Pancreas (tissue), 10 donors: ENCODE data around the gene RASA3. TPM values are rescaled to one million over a fixed set of nuclear protein-coding genes. Genes with fewer than 3 reads are reported as not detected.
A peak's percentile ranks its signal among the peaks of the same experiment; 100 is the strongest.
"Not testable (repeated sequence)": the region's sequence is repeated elsewhere in the genome, so short reads cannot be mapped to it uniquely, and the experiment has no call there.

Experiments used
- ATAC-seq, 4 donors: fragments of 200-7000 bp; cut with Tn5 transposase; one replicate each; pipeline versions ENCODE4 v1.8.0 to v1.9.1; 2020; ENCODE audit warnings: mild to moderate bottlenecking in 4 of 4, moderate library complexity in 4 of 4
- DNase-seq, 6 donors: peaks; one replicate each; pipeline ENCODE4 v3.0.0-alpha.2; 2020
- FAIRE-seq: peaks from 2 replicates; lab custom pipeline; 2012; peaks lifted over from hg19 to GRCh38; lab: Jason Lieb, UNC
- H3K27ac ChIP-seq, 4 donors: fragments of 200-600 bp; sonication (generic); 1 replicate in 3 of 4; 2 replicates in 1 of 4; pipeline versions ENCODE4 v1.5.0 to v1.8.0; 2020
- H3K27me3 ChIP-seq, 4 donors: fragments of 200-600 bp; one replicate each; pipeline ENCODE4 v1.8.0; 2021
- H3K36me3 ChIP-seq, 3 donors: fragments of 200-600 bp; sonication (generic) in 1 of 3; one replicate each; pipeline versions ENCODE4 v1.5.0 to v1.8.0; 2020 to 2021
- H3K4me1 ChIP-seq, 3 donors: fragments of 200-600 bp; one replicate each; pipeline ENCODE4 v1.8.0; 2021
- H3K4me3 ChIP-seq, 4 donors: fragments of 200-600 bp; sonication (generic) in 2 of 4; one replicate each; pipeline versions ENCODE4 v1.5.0 to v1.8.0; 2020 to 2021
- H3K9me3 ChIP-seq, 4 donors: fragments of 200-600 bp; one replicate each; pipeline ENCODE4 v1.8.0; 2021
- CTCF ChIP-seq, 4 donors: fragments of 200-600 bp; sonication (generic) in 3 of 4; IDR thresholded peaks; one replicate each; pipeline versions ENCODE4 v1.5.0 to v1.8.0; 2021; ENCODE audit warnings: antibody characterized with exemption in 4 of 4
- WGBS, 2 donors: extraction: QIAGEN DNeasy Blood & Tissue Kit; methylation state at CpG; one replicate each; pipeline ENCODE4 v1.1.7; 2013; 5-methylcytosine and 5-hydroxymethylcytosine counted together
- intact Hi-C, 3 donors: fragments of 100-400 bp; cut with DNase I; formaldehyde crosslinking; loops; one replicate each; pipeline versions ENCODE4 v1.11.1 to v1.14.2; 2022
- polyA plus RNA-seq, 2 donors: library from polyadenylated mRNA; stranded (reverse); fragments of 200-250 nt; gene quantifications; one replicate each; pipeline ENCODE4 v1.2.3, GENCODE V29; 2013
- total RNA-seq, 6 donors: library from RNA; stranded (reverse); fragmentation: NEBNext Ultra II Directional in 4 of 6; extraction: Animal tissue kit (Norgen Biotek cat#: 25700) in 4 of 6; gene quantifications; one replicate each; pipeline versions ENCODE4 v1.2.1 to v1.2.4, GENCODE V29; 2021 to 2023
- donor health status: healthy with polysubstance abuse.
- donor health status: DM: no; HTN: no; CAD: no; lungs with moderate emphysema.
- donor health status: DM: no; HTN: no; CAD: no.
- donor health status: control.
- donor health status: control.
- donor health status: Bipolar disorder and iron deficiency.
- donor health status: DM: yes; HTN: yes; CAD: no.
- donor health status: DM: no; HTN: no; CAD: no.
- donor health status: DM: no; HTN: no; CAD: no.
- donor health status: DM: yes; HTN: yes; CAD: no.

The RASA3 gene
- total and polyA plus RNA-seq, 8 donors: 5.7 to 11.2 (median 9.1) TPM

- TF ChIP-seq CTCF (IDR thresholded peaks at IDR 0.05): no peak
- ATAC-seq (no peak), FAIRE-seq (no peak), DNase-seq (peak in 1 of 6 donors; percentile 19)
- H3K36me3 ChIP-seq: no peaks in the 10 kb centered on the region
- WGBS, 2 donors: 48 to 50% methylated on average over 12 of the region's 12 CpGs
- H3K9me3 ChIP-seq: no peaks in the 10 kb centered on the region
- H3K27me3 ChIP-seq: no peaks in the 10 kb centered on the region
- H3K4me3 ChIP-seq: no peak overlapping the region
- H3K4me1 ChIP-seq: peaks cover 0 to 5% (median under 1%) of the 10 kb centered on the region in 3 donors
- no peak overlapping the region for H3K27ac ChIP-seq
- intact Hi-C loops: no loop called here
Observed at GRCh38 chr13:114134944-114135610, 2.7 kb upstream of the RASA3 start.

- DNase-seq (peak in 1 of 6 donors; percentile 39), FAIRE-seq (no peak), ATAC-seq (no peak)
- no peak for TF ChIP-seq CTCF (IDR thresholded peaks at IDR 0.05)
- 54 to 63% methylated on average over 21 of the region's 21 CpGs for WGBS, 2 donors
- Histone ChIP-seq H3K27me3 (no peaks in the 10 kb centered on the region), H3K9me3 (no peaks in the 10 kb centered on the region), H3K27ac (no peak overlapping the region), H3K4me3 (no peak overlapping the region), H3K4me1 (peaks cover 0 to 11% (median 3%) of the 10 kb centered on the region in 3 donors), H3K36me3 (no peaks in the 10 kb centered on the region)
- intact Hi-C loops: no loop called here
Observed at GRCh38 chr13:114134111-114134943, 1.9 kb upstream of the RASA3 start.

DNA sequence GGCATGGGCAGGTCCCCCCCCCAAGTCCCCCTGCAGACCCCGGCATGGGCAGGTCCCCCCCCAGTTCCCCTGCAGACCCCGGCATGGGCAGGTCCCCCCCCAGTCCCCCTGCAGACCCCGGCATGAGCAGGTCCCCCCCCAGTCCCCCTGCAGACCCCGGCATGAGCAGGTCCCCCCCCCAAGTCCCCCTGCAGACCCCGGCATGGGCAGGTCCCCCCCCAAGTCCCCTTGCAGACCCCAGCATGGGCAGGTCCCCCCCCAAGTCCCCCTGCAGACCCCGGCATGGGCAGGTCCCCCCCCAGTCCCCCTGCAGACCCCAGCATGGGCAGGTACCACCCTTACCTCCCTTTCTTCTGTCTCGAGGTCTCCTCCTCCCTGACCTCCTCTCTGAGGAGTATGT, 1.1 kb upstream of the RASA3 start:
- intact Hi-C loops, FAIRE-seq: not testable (repeated sequence)
- WGBS, 2 donors: 78 to 87% methylated on average over 3 to 7 of the region's 7 CpGs

DNA sequence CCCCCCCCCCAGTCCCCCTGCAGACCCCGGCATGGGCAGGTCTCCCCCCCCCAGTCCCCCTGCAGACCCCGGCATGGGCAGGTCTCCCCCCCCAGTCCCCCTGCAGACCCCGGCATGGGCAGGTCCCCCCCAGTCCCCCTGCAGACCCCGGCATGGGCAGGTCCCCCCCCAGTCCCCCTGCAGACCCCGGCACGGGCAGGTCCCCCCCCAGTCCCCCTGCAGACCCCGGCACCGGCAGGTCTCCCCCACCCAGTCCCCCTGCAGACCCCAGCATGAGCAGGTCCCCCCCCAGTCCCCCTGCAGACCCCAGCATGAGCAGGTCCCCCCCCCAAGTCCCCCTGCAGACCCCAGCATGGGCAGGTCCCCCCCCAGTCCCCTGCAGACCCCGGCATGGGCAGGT, 703 bp upstream of the RASA3 start:
- H3K36me3 ChIP-seq, H3K27ac ChIP-seq, ATAC-seq, H3K9me3 ChIP-seq, DNase-seq, H3K27me3 ChIP-seq, intact Hi-C loops, FAIRE-seq, H3K4me3 ChIP-seq: not testable (repeated sequence)
- WGBS, 2 donors: 30 to 31% methylated on average over 2 to 8 of the region's 9 CpGs
- peaks cover 0 to 11% (median 3%) of the 10 kb centered on the region in 3 donors for H3K4me1 ChIP-seq

More for the DNA sequence above, 1.1 kb upstream of the RASA3 start:
- not testable (repeated sequence) for H3K27ac ChIP-seq, H3K27me3 ChIP-seq, H3K9me3 ChIP-seq, H3K36me3 ChIP-seq, H3K4me3 ChIP-seq, ATAC-seq
- H3K4me1 ChIP-seq: peaks cover 0 to 11% (median 3%) of the 10 kb centered on the region in 3 donors
- DNase-seq: peak in 1 of 6 donors; percentile 39

- Histone ChIP-seq H3K4me1 (peaks cover 0 to 11% (median 3%) of the 10 kb centered on the region in 3 donors), H3K27me3 (no peaks in the 10 kb centered on the region), H3K9me3 (no peaks in the 10 kb centered on the region), H3K4me3 (peak overlapping the region; percentile 61 to 88 (median 76)), H3K27ac (peak overlapping the region in 2 of 4 donors; percentile 42 to 54), H3K36me3 (no peaks in the 10 kb centered on the region)
- intact Hi-C loops: no loop called here
- FAIRE-seq (no peak), ATAC-seq (peak; percentile 26 to 56 (median 34)), DNase-seq (peak in 3 of 6 donors; percentile 30 to 86 (median 75))
- TF ChIP-seq CTCF (IDR thresholded peaks at IDR 0.05): no peak
- 2% methylated on average over 70 to 95 of the region's 95 CpGs for WGBS, 2 donors
Observed at GRCh38 chr13:114131583-114132418, 622 bp downstream of the RASA3 start.
